Uterus (tissue), 4 donors: Measurements from ENCODE around the gene IDH3A. TPM values are rescaled to one million over a fixed set of nuclear protein-coding genes. Genes with fewer than 3 reads are reported as not detected.

Experiments
- DNase-seq, 2 donors: peaks; one replicate each; pipeline ENCODE4 v3.0.0-alpha.2; 2019 to 2020
- H3K27ac ChIP-seq, 2 donors: fragments of 200-600 bp; sonication (generic); 1 replicate in 1 of 2; 2 replicates in 1 of 2; pipeline ENCODE4 v1.5.1; 2016 to 2018
- H3K27me3 ChIP-seq, 2 donors: fragments of 200-600 bp; sonication (generic); one replicate each; pipeline ENCODE4 v1.5.1; 2018 to 2019; ENCODE audit warnings: control low read depth in 1 of 2
- H3K36me3 ChIP-seq, 2 donors: fragments of 200-600 bp; sonication (generic); one replicate each; pipeline ENCODE4 v1.5.1; 2019; ENCODE audit warnings: control low read depth in 1 of 2
- H3K4me1 ChIP-seq, 2 donors: fragments of 200-600 bp; sonication (generic); one replicate each; pipeline ENCODE4 v1.5.1; 2018 to 2019; ENCODE audit warnings: control low read depth in 1 of 2
- H3K4me3 ChIP-seq, 2 donors: fragments of 200-600 bp; sonication (generic); 1 replicate in 1 of 2; 2 replicates in 1 of 2; pipeline ENCODE4 v1.5.1; 2018 to 2019; ENCODE audit warnings: mild to moderate bottlenecking in 1 of 2
- H3K9me3 ChIP-seq, 2 donors: fragments of 200-600 bp; sonication (generic); one replicate each; pipeline ENCODE4 v1.5.1; 2019; ENCODE audit warnings: control low read depth in 1 of 2
- CTCF ChIP-seq, 4 experiments: fragments of 200-600 bp in 2 of 4; fragments of 450-650 bp in 2 of 4; sonication (generic) in 2 of 4; IDR thresholded peaks; one replicate each; pipeline ENCODE4 v1.5.1; 2016 to 2019; ENCODE audit warnings: antibody characterized with exemption in 4 of 4, mild to moderate bottlenecking in 2 of 4, moderate library complexity in 1 of 4
- POLR2A ChIP-seq, 2 donors: fragments of 450-650 bp; IDR thresholded peaks; one replicate each; pipeline ENCODE4 v1.6.1; 2016; ENCODE audit warnings: antibody characterized with exemption in 2 of 2, mild to moderate bottlenecking in 1 of 2, moderate library complexity in 1 of 2
- intact Hi-C: fragments of 100-400 bp; cut with DNase I; formaldehyde crosslinking; loops from one replicate; pipeline ENCODE4 v1.15.1; 2023; ENCODE audit warnings: low total_unique reads
- total RNA-seq, 4 donors: library from RNA; depleted of rRNA in 3 of 4; stranded (reverse); fragments of >200 nt in 3 of 4; gene quantifications; one replicate each; pipeline versions ENCODE4 v1.1.0 to v1.2.4, GENCODE V29; 2014 to 2023
- donor health status: DM: yes; HTN: yes; CAD: no.

IDH3A gene
- total RNA-seq, 4 donors from 2014 or later: 60.1 to 118 (median 86.4) TPM

DNA sequence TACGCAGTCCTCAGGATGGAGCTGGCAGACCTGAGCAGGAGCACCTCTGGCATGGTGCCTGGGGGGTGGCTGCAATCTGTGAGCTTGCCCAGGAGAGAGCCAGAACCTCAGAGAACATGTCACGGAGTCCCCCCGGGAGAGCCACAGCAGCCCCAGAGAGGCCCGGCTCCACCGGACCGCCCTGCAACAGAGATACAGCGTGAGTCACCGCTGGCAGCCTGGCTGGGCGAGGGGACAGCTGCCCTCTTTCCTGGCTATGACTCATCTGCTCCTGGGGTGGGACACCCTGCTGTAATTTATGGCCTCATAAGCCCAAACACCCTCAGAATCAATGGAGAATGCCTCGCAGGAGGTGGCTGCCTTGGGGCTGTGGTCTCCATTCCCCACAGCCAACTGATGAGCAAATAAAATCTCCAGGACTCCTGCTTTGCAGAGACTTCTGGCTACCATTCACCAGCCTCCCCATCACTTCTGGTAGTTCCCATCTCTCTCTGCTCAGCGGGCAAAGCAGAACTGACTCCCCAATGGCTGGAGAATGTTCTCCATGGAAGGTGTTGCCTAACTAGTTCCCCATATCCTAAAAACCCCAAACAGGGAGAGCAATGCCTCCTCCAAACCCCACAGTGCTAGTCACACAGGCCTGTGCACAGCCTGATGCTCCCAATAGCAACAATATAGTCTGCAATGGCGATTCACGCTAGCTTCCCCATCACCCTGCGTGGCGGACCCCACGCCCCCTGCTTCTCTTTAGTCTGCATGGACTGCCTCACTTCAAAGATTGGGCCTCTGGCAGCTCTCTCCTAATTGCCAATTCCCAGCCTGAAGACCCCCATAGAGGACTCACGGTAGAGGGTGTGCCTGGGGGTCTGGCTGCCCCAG, 63.6 kb downstream of the IDH3A start:
- no peaks in the 10 kb centered on the region for H3K4me1 ChIP-seq
- TF ChIP-seq POLR2A (IDR thresholded peaks at IDR 0.05) (no peak), CTCF (IDR thresholded peaks at IDR 0.05) (no peak)
- H3K4me3 ChIP-seq: no peak overlapping the region
- intact Hi-C loops: no loop called here
- no peak for DNase-seq
- H3K27me3 ChIP-seq: no peaks in the 10 kb centered on the region
- H3K9me3 ChIP-seq: no peaks in the 10 kb centered on the region
- no peak overlapping the region for H3K27ac ChIP-seq
- H3K36me3 ChIP-seq: no peaks in the 10 kb centered on the region

GRCh38 chr15:78213425-78213750, 64.2 kb downstream of the IDH3A start:
- Histone ChIP-seq H3K4me3 (no peak overlapping the region), H3K9me3 (no peaks in the 10 kb centered on the region), H3K36me3 (no peaks in the 10 kb centered on the region), H3K27me3 (no peaks in the 10 kb centered on the region), H3K27ac (no peak overlapping the region), H3K4me1 (no peaks in the 10 kb centered on the region)
- TF ChIP-seq POLR2A (IDR thresholded peaks at IDR 0.05) (no peak), CTCF (IDR thresholded peaks at IDR 0.05) (no peak)
- intact Hi-C loops: no loop called here
- no peak for DNase-seq

DNA sequence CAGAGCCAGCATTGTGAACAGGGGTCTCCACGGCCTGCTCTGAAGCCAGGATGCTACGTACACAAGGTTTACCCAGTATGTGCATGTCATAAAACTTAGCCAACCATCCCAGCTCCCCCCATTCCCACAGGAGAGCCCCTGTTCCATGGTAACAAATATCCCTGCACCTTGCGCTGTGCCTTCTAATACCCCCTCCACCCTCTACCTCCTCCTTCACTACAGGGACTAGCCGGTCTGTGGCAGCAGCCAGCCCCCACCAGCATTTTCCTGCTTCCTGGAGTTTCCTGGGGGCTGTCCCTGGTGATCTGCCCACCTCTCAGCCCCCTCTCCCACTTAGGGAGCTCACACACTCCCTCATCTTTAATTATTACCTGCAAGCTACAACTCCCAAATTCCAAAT, 64.8 kb downstream of the IDH3A start:
- TF ChIP-seq CTCF (IDR thresholded peaks at IDR 0.05) (no peak), POLR2A (IDR thresholded peaks at IDR 0.05) (no peak)
- no peaks in the 10 kb centered on the region for H3K36me3 ChIP-seq
- no peaks in the 10 kb centered on the region for H3K9me3 ChIP-seq
- intact Hi-C loops: no loop called here
- no peak overlapping the region for H3K4me3 ChIP-seq
- no peaks in the 10 kb centered on the region for H3K4me1 ChIP-seq
- H3K27ac ChIP-seq: no peak overlapping the region
- H3K27me3 ChIP-seq: no peaks in the 10 kb centered on the region
- DNase-seq: no peak

DNA sequence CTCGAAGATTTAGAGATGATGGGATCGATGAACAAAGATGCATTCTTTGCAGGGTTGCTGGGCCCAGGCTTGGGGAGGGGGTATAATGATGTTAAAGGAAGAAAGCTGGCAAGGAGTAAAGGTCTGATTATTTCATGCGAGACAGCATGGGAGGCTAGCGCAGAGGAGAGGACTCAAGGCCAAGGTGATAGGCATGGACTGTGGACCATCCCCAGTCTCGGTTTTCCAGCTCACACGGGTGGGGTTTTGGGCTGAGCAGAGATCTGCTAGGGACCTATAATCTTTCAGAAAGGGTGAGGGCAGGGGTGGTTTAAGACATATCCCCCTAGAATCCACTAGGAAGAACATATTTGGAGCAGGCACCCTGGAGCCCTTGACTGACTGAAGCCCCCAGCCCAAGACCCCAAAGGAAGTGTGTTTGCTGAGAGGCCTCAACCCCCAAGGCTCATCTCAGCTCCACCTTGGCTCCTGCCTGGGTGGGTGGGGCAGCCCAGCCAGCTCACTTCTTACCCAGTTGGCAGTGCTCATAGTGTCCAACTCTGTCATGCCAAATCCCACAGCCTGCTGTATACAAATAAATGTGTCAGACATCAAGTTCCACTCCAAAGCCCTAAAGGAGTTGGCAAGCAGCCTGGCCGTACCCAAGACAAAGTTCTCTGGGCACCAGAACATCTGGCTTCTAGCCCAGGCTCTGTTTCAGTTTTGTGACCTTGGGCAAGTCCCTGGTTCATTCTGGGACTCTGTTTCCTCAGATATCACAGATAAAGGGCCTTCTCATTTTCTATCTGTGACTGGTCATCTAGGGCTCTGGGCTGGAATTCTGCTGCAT, 67.3 kb downstream of the IDH3A start:
- TF ChIP-seq POLR2A (IDR thresholded peaks at IDR 0.05) (no peak), CTCF (IDR thresholded peaks at IDR 0.05) (no peak)
- Histone ChIP-seq H3K27me3 (no peaks in the 10 kb centered on the region), H3K27ac (no peak overlapping the region), H3K4me1 (no peaks in the 10 kb centered on the region), H3K36me3 (no peaks in the 10 kb centered on the region), H3K9me3 (no peaks in the 10 kb centered on the region), H3K4me3 (no peak overlapping the region)
- DNase-seq: no peak
- intact Hi-C loops: no loop called here

DNA sequence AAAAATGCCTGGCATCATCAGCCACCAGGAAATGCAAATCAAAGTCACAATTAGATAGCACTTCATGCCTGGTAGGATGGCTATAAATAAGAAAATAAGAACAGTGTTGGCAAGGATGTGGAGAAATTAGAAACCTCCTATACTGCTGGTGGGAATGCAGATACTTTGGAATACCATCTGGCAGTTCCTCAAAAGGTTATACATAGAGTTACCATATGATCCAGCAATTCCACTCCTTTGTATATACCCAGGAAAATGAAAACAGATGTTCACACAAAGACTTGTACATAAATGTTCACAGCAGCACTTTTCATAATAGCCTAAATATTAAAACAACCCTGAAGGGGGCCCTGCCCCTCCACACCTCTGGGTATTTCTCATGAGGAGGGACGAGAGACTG, 71.6 kb downstream of the IDH3A start:
- Histone ChIP-seq H3K27ac (no peak overlapping the region), H3K4me1 (no peaks in the 10 kb centered on the region), H3K4me3 (no peak overlapping the region), H3K9me3 (no peaks in the 10 kb centered on the region), H3K27me3 (no peaks in the 10 kb centered on the region), H3K36me3 (no peaks in the 10 kb centered on the region)
- intact Hi-C loops: no loop called here
- no peak for TF ChIP-seq CTCF (IDR thresholded peaks at IDR 0.05)
- DNase-seq: no peak
